ENCODE measurements around the gene ASPRV1. TPM values are rescaled to one million over a fixed set of nuclear protein-coding genes. Genes with fewer than 3 reads are reported as not detected.

Gene ASPRV1
- total and polyA plus RNA-seq, 11 donors, result 0.28 to 1.4 (median 0.58) TPM; not detected in 1

- ATAC-seq (peak in 2 of 4 donors; percentile 47 to 62), DNase-seq (peak in 2 of 5 donors; percentile 33 to 39)
- 87 to 91% (median 90%) methylated on average over 11 to 13 of the region's 13 CpGs for WGBS, 4 donors
- TF ChIP-seq POLR2A (IDR thresholded peaks at IDR 0.05), result no peak
- TF ChIP-seq CTCF (IDR thresholded peaks at IDR 0.05), result no peak
- intact Hi-C loops (cut with DNase I), result no loop called here
- Histone ChIP-seq H3K27me3 (no peaks in the 10 kb centered on the region), H3K36me3 (no peaks in the 10 kb centered on the region), H3K4me1 (peaks cover 0 to 5% (median 0%) of the 10 kb centered on the region in 12 donors), H3K27ac (peak overlapping the region in 1 of 12 donors; percentile 38), H3K4me3 (no peak overlapping the region), H3K9me3 (no peaks in the 10 kb centered on the region)
Observed at GRCh38 chr2:69975853-69976462, 14.5 kb upstream of the ASPRV1 start.

GRCh38 chr2:69975136-69975852 is 13.9 kb upstream of the ASPRV1 start:
- no peak for DNase-seq
- no peak for TF ChIP-seq CTCF (IDR thresholded peaks at IDR 0.05)
- no peak for TF ChIP-seq POLR2A (IDR thresholded peaks at IDR 0.05)
- intact Hi-C loops (cut with DNase I), result no loop called here
- H3K4me3 ChIP-seq, result no peak overlapping the region
- 88 to 91% (median 90%) methylated on average over 12 of the region's 12 CpGs for WGBS, 4 donors
- H3K4me1 ChIP-seq, result peaks cover 0 to 5% (median 0%) of the 10 kb centered on the region in 12 donors
- no peak for ATAC-seq
- H3K36me3 ChIP-seq, result no peaks in the 10 kb centered on the region
- no peaks in the 10 kb centered on the region for H3K27me3 ChIP-seq
- H3K9me3 ChIP-seq, result no peaks in the 10 kb centered on the region
- peak overlapping the region in 1 of 12 donors; percentile 28 for H3K27ac ChIP-seq

- Histone ChIP-seq H3K27me3 (no peaks in the 10 kb centered on the region), H3K9me3 (no peaks in the 10 kb centered on the region), H3K27ac (no peak overlapping the region), H3K4me1 (peaks cover 0 to 5% (median 0%) of the 10 kb centered on the region in 12 donors), H3K36me3 (no peaks in the 10 kb centered on the region), H3K4me3 (no peak overlapping the region)
- ATAC-seq (no peak), DNase-seq (no peak)
- intact Hi-C loops (cut with DNase I), result no loop called here
- 78 to 84% (median 82%) methylated on average over 4 of the region's 4 CpGs for WGBS, 4 donors
- TF ChIP-seq POLR2A (IDR thresholded peaks at IDR 0.05) (no peak), CTCF (IDR thresholded peaks at IDR 0.05) (no peak)
Observed at GRCh38 chr2:69973335-69973735, 11.9 kb upstream of the ASPRV1 start.

GRCh38 chr2:69972822-69973221 is 11.4 kb upstream of the ASPRV1 start:
- Histone ChIP-seq H3K36me3 (no peaks in the 10 kb centered on the region), H3K9me3 (no peaks in the 10 kb centered on the region), H3K4me3 (no peak overlapping the region), H3K27ac (no peak overlapping the region), H3K27me3 (no peaks in the 10 kb centered on the region), H3K4me1 (peaks cover 0 to 5% (median 0%) of the 10 kb centered on the region in 12 donors)
- WGBS, 4 donors, result 87 to 100% (median 91%) methylated on average over 1 of the region's 1 CpG
- no peak for TF ChIP-seq POLR2A (IDR thresholded peaks at IDR 0.05)
- no peak for TF ChIP-seq CTCF (IDR thresholded peaks at IDR 0.05)
- intact Hi-C loops (cut with DNase I), result no loop called here
- DNase-seq, result no peak
- ATAC-seq, result no peak
